ENCODE results near the gene AMPD3.

The AMPD3 gene

DNA sequence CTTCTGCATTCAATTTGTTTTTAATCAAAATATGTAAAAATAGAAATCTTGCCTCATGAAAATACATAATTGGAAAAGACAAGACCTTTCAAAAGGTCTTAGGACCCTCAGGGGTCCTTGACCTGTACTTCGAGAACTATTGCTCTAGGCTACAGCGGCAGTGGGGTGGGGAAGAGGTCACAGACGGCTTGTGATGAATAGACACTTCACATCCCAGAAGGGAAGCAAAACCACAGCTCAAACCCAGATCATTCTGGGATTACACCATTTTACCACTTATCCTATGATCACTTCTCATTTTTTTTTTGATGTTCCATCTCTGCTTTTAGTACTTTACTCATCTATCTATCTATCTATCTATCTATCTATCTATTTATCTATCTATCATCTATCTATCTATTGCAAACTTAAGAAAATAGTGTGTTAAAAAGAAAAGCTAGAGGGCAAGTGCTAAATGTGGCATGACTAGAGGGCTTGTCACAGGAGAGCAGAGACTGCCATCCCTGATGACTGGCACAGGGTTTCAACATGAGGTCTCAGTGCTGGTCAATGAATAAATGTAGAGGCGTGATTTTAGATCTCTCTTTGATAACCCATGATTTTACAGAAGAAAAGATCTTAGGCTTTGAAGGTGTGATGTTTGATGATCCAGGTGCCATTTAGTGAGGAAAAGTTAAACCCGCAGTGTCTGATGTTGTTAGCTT is 48.9 kb downstream of the AMPD3 start:
- TF ChIP-seq GATA3 (IDR thresholded peaks at IDR 0.05; ENCODE audit: low read depth, low read length) (no peak), GATA2 (IDR thresholded peaks at IDR 0.05; ENCODE audit: low read depth, low read length) (no peak)

DNA sequence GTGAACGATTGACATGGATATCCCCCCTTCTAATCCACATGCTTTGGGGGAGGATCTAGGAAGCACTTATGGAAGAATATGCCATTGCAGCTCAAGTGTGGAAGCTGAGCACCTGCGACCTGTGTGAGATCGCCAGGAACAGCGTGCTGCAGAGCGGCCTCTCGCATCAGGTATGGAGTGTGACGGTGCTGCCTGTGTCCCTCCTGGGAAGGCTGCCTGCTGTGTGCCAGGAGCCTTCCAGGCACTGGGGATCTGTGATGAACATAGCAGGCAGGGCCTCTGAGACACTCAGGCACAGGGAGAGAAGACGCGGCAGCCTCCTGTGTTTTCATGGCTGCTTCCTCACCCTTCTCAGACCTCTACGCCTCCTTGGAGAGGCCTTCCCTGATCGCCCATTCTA is 49.4 kb downstream of the AMPD3 start:
- TF ChIP-seq GATA3 (IDR thresholded peaks at IDR 0.05; ENCODE audit: low read depth, low read length): no peak
- no peak for TF ChIP-seq GATA2 (IDR thresholded peaks at IDR 0.05; ENCODE audit: low read depth, low read length)

DNA sequence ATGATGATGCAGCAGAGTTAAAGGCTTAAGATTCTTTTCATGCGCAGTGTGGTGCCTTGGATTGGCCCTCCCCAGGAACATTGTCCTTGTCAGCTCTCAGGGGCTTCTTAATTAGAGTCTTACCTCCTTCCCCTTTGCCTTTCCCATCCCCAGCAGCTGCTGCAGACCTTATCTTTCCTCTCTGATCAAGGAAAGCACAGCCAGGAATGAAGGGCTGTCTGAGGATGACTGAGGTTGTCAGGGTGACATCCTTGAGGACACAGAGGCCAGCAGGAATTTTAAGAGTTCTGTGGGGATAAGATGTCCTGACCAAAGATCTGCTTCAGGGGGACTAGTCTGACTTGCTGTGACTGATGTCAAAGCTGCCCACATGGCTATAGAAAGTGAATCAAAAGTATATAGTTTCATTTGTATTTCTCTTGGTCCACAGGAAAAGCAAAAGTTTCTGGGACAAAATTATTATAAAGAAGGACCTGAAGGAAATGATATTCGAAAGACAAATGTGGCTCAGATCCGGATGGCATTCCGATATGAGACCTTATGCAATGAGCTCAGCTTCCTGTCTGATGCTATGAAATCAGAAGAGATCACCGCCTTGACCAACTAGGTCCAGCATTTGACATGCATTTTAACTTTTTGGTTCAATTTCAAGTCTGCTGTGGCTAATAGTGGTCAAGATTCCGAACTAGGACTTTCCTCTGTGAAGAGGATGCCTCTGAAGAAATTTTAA is 50.4 kb downstream of the AMPD3 start:
- TF ChIP-seq GATA2 (IDR thresholded peaks at IDR 0.05; ENCODE audit: low read depth, low read length): no peak
- no peak for TF ChIP-seq GATA3 (IDR thresholded peaks at IDR 0.05; ENCODE audit: low read depth, low read length)

DNA sequence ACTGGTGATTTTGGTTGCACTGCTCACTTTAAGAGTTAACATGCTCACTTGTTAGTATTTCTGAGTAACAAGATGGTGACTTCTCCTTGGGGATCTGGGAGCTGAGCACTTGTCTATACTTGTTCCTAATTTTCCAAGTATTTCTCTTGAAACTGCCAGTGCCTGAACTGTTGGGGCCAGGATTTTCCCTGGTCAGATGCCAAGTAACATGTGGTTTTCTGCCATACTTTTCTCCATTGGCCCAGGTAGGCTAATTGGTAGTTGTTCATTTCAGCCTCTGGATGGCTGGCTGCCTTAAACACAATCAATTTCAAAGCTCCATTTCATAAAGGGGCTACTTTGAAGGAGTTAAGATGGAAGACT is 50.9 kb downstream of the AMPD3 start:
- TF ChIP-seq GATA2 (IDR thresholded peaks at IDR 0.05; ENCODE audit: low read depth, low read length) (no peak), GATA3 (IDR thresholded peaks at IDR 0.05; ENCODE audit: low read depth, low read length) (no peak)

DNA sequence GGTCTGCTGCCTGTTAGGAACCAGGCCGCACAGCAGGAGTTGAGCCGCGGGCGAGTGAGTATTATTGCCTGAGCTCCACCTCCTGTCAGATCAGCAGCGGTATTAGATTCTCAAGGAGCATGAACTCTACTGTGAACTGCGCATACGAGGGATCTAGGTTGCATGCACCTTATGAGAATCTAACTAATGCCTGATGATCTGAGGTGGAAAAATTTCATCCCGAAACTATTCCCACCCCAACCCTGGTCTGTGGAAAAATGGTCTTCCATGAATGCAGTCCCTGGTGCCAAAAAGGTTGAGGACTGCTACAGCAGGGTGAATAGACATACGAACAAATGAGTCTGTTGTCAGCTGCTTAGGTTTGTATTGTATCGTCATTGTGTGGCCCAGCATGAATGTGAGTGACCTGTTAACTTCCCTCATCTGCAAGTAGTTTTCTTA is 56.1 kb downstream of the AMPD3 start:
- TF ChIP-seq GATA3 (IDR thresholded peaks at IDR 0.05; ENCODE audit: low read depth, low read length): no peak
- TF ChIP-seq GATA2 (IDR thresholded peaks at IDR 0.05; ENCODE audit: low read depth, low read length): no peak

DNA sequence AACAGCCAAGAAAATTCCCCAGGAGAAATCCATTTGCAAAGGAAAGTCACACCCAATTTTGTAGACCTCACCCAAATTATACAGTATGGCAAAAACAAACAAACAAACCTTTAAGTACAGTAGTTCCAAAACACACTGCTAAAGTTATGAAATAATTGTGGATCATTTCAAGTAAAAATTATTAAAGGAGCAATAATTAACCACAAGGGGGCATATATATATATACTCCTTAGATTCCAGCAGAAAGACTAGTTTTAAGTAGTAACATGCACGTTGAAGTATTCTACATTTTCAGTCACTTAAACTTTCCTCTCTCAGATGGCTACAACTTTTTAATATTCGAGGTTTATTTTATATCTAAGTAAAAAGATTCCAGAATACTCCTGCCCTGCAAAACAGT is 59.1 kb downstream of the AMPD3 start:
- TF ChIP-seq GATA3 (IDR thresholded peaks at IDR 0.05; ENCODE audit: low read depth, low read length): no peak

DNA sequence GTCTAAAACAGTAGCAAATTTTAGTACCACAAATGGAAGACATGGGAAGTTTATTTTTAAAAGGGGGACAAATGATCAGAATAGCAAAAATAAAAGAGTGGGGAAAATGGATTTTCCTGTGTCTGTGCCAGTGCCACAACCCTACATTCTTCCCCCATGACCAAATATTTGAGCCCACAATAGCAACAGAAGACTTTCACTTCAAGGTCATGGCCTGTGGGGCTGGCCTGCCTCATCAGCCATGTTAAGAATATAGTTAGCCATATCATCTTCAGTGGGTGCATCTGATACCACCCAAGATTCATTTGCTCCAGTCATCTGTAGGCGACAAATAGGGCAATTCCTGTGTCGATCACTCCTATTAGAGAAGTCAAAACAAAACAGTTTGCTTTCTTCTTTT is 59.6 kb downstream of the AMPD3 start:
- TF ChIP-seq GATA2 (IDR thresholded peaks at IDR 0.05; ENCODE audit: low read depth, low read length) (no peak), GATA3 (IDR thresholded peaks at IDR 0.05; ENCODE audit: low read depth, low read length) (no peak)

DNA sequence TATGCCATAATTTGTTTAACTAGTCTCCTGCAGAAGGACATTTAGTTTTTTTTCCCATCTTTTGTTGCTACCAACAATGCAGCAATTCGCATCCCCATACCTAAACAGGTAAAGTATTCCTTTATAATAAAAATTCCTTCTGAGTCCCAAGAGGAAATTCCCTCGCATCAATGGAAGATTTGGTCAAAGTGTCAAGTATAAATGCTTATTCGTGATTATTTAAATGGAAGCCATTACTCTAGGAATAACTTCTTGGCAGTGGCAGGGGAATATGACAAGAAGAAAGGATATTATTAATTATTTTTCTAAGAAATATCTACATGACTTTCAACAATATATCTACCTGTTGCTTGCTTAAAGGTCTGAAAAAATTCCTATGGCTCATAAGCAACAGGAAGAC is 60.4 kb downstream of the AMPD3 start:
- TF ChIP-seq GATA3 (IDR thresholded peaks at IDR 0.05; ENCODE audit: low read depth, low read length) (no peak), GATA2 (IDR thresholded peaks at IDR 0.05; ENCODE audit: low read depth, low read length) (no peak)

DNA sequence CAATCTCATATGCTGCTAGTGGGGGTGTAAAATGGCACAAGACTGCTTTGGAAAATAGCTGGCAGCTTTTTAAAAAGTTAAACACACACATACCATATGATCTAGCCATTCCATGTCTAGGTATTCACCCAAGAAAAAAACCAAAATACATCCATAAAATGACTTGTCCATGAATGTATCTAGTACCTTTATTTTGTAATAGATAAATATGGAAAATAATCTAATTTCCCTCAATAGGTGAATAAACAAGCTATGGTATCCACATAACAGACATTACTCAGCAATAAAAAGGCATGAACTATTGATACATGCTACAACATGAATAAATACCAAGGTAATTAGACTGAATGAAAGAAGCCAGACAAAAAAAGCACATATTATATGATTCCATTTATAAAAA is 63.1 kb downstream of the AMPD3 start:
- TF ChIP-seq GATA2 (IDR thresholded peaks at IDR 0.05; ENCODE audit: low read depth, low read length) (no peak), GATA3 (IDR thresholded peaks at IDR 0.05; ENCODE audit: low read depth, low read length) (no peak)

DNA sequence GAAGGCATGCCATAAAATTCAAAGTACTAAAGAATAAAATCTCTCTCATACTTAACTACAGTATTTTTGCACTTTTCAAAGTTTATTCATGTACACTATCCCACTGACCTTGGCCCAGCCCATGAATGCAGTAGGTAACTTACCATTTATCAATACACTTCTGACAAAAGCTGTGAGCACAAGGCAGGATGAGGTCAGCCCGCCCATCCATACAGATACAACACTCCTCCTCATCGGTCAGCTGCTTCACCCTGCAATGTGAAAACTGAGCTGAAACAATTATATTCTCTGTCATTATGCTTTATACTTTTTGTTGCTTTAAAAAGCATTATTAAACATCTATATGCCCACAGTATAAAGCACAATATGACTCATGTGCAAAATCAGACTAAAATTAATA is 63.8 kb downstream of the AMPD3 start:
- TF ChIP-seq GATA3 (IDR thresholded peaks at IDR 0.05; ENCODE audit: low read depth, low read length): no peak
- no peak for TF ChIP-seq GATA2 (IDR thresholded peaks at IDR 0.05; ENCODE audit: low read depth, low read length)

DNA sequence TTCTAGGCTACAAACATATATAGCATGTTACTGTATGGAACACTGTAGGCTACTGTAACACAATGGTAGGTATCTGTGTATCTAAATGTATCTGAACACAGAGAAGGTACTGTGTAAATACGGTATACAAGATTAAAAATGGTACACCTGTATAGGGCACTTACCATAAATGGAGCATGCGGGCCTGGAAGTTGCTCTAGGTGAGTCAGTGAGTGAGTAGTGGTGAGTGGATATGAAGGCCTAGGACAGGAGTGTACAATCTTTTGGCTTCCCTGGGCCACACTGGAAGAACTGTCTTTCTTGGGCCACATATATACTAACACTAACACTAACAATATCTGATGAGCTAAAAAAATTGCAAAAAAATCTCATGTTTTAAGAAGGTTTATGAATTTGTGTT is 64.6 kb downstream of the AMPD3 start:
- TF ChIP-seq GATA3 (IDR thresholded peaks at IDR 0.05; ENCODE audit: low read depth, low read length): no peak
- TF ChIP-seq GATA2 (IDR thresholded peaks at IDR 0.05; ENCODE audit: low read depth, low read length): no peak

DNA sequence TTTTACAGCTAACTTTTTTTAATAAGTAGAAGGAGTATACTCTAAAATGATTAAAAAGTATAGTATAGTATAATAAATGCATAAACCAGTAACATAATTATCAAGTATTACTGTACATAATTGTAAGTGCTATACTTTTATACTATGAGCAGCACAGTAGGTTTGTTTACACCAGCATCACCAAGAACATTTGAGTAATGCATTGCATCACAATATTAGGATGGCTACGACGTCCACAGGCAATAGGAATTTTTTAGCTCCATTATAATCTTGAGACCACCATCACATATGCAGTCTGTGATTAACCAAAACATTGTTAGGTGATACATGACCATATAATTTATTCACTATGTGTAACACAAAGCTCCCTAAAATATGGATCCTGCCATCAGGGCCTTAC is 65.5 kb downstream of the AMPD3 start:
- no peak for TF ChIP-seq GATA2 (IDR thresholded peaks at IDR 0.05; ENCODE audit: low read depth, low read length)
- no peak for TF ChIP-seq GATA3 (IDR thresholded peaks at IDR 0.05; ENCODE audit: low read depth, low read length)

DNA sequence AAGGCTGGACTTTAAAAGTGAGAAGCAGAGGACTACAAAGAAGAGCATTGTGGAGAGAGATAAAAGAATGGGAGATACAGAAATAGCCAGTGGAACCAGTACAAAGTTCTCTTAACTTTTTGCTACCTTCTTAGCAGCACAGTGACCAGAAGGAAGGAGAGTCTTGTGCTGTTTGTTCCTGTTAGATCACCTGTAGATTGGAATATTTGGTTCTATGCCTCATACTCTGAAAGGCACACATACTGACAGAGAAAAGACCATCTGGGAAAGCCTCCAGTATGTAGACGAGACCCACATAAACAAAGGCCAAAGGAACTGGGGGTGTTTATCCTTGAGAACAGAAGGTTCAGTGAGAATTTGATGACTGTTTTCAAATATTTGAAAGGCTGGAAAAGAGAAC is 67.2 kb downstream of the AMPD3 start:
- TF ChIP-seq GATA3 (IDR thresholded peaks at IDR 0.05; ENCODE audit: low read depth, low read length): no peak
- TF ChIP-seq GATA2 (IDR thresholded peaks at IDR 0.05; ENCODE audit: low read depth, low read length): no peak

DNA sequence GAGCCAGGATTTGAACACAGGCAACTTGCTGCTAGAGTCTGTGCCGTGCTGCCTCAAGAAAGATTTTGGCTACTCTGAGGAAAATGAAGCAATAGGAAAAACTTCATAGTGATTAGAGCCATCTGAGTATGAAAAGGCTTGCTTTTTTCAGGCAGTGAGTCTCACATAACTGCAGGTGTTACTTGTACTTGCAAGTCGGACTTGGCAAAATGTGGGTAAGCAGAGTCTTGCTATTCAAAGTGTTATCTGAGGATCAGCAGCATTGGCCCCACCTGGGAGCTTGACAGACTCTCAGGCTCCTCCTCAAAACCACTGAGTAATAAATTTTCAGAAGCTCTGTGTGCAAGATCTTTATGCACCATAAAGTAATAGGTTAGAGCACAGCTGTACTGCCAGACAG is 67.9 kb downstream of the AMPD3 start:
- TF ChIP-seq GATA3 (IDR thresholded peaks at IDR 0.05; ENCODE audit: low read depth, low read length): no peak
- TF ChIP-seq GATA2 (IDR thresholded peaks at IDR 0.05; ENCODE audit: low read depth, low read length): no peak

DNA sequence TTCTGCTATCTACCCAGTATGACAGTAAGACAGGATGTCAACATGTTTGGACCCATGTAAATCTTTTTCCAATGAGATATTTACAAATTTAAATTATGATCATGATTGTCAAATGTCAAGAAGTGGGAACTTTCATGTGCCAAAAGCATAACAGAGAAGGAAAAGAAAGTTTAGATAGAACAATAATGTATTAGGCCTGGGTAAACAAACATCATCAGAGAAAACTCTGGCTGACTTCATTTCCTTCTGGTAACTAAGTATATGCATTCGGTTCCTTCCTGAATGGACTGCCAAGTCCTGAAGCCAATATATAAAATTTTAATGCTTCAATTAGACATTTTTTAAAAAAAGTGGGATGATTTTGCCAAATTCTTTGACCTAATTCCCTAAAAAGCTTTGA is 69.4 kb downstream of the AMPD3 start:
- no peak for TF ChIP-seq GATA3 (IDR thresholded peaks at IDR 0.05; ENCODE audit: low read depth, low read length)

Measured in SH-SY5Y (cell line).